A549 treated with ZK216348 at 1 μM for 4 hours (cell line): Measurements from ENCODE around the gene G6PC3. TPM values are rescaled to one million over a fixed set of nuclear protein-coding genes. Genes with fewer than 3 reads are reported as not detected.

Experiments
- total RNA-seq: library from RNA; stranded (reverse); fragments of 200-300 nt; extraction: Qiagen RNA extraction; gene quantifications from 5 replicates; pipeline ENCODE4 v1.2.3, GENCODE V29; 2022; ENCODE audit warnings: low read depth

G6PC3 gene, protein sequence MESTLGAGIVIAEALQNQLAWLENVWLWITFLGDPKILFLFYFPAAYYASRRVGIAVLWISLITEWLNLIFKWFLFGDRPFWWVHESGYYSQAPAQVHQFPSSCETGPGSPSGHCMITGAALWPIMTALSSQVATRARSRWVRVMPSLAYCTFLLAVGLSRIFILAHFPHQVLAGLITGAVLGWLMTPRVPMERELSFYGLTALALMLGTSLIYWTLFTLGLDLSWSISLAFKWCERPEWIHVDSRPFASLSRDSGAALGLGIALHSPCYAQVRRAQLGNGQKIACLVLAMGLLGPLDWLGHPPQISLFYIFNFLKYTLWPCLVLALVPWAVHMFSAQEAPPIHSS
- total RNA-seq, result 103 to 179 TPM (median 166 TPM) in 5 replicates

DNA sequence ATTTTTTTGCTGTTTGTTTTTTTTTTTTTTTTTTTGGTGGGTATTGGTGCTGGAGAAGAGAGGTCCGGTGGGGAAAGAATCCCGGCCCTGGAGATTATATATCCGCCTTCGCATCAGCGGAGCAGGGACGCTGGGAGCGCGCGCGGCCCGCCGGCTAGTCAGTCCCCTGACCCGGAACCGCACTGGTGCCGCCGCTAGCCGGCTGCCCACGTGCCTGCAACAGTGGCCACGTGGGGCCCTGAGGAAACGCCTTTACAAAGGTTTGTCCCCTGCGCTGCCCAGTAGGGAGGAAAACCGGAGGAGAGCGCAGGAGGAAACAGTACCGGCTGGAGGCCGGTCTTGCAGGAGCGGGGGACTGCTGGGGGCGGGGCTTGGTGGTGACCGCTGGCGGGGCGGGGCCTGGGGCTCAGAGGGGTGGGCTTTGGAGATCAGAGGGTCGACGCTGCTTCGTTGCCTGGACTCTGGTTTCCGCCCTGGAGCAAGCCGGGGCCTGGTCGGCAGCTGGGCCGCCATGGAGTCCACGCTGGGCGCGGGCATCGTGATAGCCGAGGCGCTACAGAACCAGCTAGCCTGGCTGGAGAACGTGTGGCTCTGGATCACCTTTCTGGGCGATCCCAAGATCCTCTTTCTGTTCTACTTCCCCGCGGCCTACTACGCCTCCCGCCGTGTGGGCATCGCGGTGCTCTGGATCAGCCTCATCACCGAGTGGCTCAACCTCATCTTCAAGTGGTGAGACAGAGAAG, at the start of gene G6PC3:
Gene G6PC3, plus strand, starts transcription at position 281 of the 743 bp plus-strand sequence. Its CDS starts 231 bp downstream, at position 512.

DNA sequence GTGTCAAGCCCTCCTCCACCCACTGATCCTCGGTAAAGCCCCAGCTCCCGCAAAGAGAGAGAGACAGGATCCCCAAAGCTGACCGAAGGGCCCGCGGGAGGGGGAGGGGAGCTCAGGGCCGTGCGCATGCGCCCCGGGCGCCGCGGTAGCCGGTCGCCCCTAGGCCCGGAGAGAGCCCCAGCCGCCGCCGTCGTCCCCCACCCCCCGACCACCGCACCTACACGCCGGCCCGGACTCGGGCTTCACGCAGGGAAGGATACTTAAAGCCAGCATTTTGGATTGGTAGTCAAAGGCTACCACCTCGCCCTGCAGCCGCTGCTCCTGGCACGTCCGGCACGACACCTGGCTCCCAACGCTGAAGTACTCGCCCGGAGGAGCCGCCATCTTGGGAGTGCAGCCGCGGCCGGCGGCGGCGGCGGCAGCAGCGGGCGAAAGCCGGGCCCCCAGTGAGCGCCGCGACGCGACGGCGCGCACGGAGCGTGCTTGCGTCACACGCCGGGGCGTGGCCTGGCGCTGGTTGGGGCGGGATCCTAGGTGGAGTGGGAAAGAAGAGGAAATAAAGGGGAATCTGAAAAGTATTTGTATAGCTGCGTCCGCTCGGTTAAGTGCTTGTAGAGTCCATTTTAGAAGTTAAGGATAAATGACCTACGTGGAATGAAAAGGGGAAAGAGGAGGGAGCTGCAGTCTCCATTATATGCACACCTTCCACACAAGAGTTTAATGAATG, 4.2 kb upstream of the G6PC3 start, which contains the start of gene LSM12:
Gene LSM12, minus strand, starts transcription at position 468 of the 727 bp plus-strand sequence. Its CDS starts 84 bp downstream, at position 384.

DNA sequence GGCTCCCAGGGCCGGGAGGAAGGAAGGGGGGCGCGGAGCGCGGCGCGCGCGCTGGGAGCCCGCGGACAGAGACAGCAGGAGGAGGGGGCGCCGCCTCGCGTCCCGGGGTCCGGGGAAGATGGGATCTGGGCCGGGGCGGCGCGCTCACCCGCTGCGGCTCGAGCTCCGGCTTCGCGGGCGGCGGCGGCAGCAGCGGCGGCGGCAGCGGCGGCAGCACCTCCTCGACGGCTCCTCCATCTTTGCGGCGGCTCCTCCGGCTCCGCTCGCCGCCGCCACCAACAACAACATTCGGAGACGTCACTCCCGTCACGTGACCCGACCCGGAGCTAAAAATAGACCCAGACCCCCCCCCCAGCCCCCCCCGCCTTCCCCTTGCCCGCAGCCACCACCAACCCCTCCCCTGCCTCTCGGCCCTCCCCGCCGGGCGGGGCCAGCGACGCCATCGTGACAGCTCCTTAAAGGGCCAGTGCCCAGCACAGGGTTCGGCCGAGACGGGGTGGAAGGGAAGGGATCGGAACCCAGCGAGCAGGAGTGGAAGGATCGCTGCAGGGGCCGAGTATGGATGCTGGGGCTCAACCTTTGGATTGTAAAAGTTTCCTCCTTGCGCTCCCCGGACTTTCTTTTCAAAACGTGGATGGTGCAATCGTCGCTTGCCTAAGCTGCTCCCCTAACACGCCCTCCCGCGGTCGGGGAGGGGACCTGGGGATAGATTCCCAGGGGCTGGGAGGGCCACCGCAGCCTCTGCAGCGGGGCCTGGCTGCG, 53.0 kb downstream of the G6PC3 start, which contains the start of gene HDAC5:
Gene HDAC5, minus strand, starts transcription at position 286 of the 762 bp plus-strand sequence. CDS start 6,126 bp downstream, outside the sequence.

Other genes with a start within 250 kb of the G6PC3 start
- gene MPP3, start 237.6 kb upstream of the G6PC3 start, total RNA-seq, result 11.5 to 19.4 TPM (median 16.2 TPM) in 5 replicates
- gene CD300LG, start 223.6 kb upstream of the G6PC3 start, total RNA-seq, result not detected in 5 replicates
- 0.99 to 2.4 TPM (median 2.0 TPM) in 5 replicates for gene MPP2, start 163.2 kb upstream of the G6PC3 start, total RNA-seq
- not detected in 5 replicates for gene PPY, start 128.3 kb upstream of the G6PC3 start, total RNA-seq
- gene PYY, start 116.8 kb upstream of the G6PC3 start, total RNA-seq, result not detected in 5 replicates
- gene NAGS, start 66.1 kb upstream of the G6PC3 start, total RNA-seq, result 0.76 to 2.5 TPM (median 1.1 TPM) in 5 replicates
- 18.3 to 35.8 TPM (median 31.5 TPM) in 5 replicates for gene TMEM101, start 55.8 kb upstream of the G6PC3 start, total RNA-seq
- 45.5 to 56.7 TPM (median 51.4 TPM) in 5 replicates for gene LSM12, start 4.1 kb upstream of the G6PC3 start, total RNA-seq
- 7.9 to 19.4 TPM (median 14.4 TPM) in 5 replicates for gene HDAC5, start 52.9 kb downstream of the G6PC3 start, total RNA-seq
- 5.7 to 10.9 TPM (median 9.5 TPM) in 5 replicates for gene HROB, start 71.2 kb downstream of the G6PC3 start, total RNA-seq
- gene ASB16, start 100.0 kb downstream of the G6PC3 start, total RNA-seq, result 0.08 to 0.16 TPM (median 0.15 TPM) in 3 of 5 replicates, not detected in the others
- 27.1 to 46.7 TPM (median 44.3 TPM) in 5 replicates for gene TMUB2, start 116.2 kb downstream of the G6PC3 start, total RNA-seq
- 47.2 to 75.4 TPM (median 73.3 TPM) in 5 replicates for gene ATXN7L3, start 129.1 kb downstream of the G6PC3 start, total RNA-seq
- gene UBTF, start 148.9 kb downstream of the G6PC3 start, total RNA-seq, result 93.4 to 103 TPM (median 101 TPM) in 5 replicates
- 0.12 TPM in 1 of 5 replicates, not detected in the others for gene SLC4A1, start 197.4 kb downstream of the G6PC3 start, total RNA-seq
- 0.74 to 1.3 TPM (median 0.90 TPM) in 5 replicates for gene RUNDC3A, start 237.9 kb downstream of the G6PC3 start, total RNA-seq